Cardiac fibroblast (primary cell): Measurements from ENCODE around the gene NAT9.

ENCODE experiments used
- DNase-seq, 2 donors: peaks; one replicate each; pipeline versions ENCODE4 v3.0.0 to v3.0.0-alpha.2; 2010; ENCODE audit warnings: low read depth in 2 of 2
- H3K4me3 ChIP-seq, 2 donors: replicated peaks in 1 of 2; 1 replicate in 1 of 2; 2 replicates in 1 of 2; pipeline ENCODE4 v1.5.1; 2011; ENCODE audit warnings: low read depth in 2 of 2, low read length in 2 of 2, mild to moderate bottlenecking in 2 of 2, moderate library complexity in 1 of 2
- TF ChIP-seq, protein P1 (sequence below): IDR thresholded peaks from one replicate; pipeline ENCODE4 v1.5.1; 2011; ENCODE audit warnings: low read depth, mild to moderate bottlenecking, low read length, inconsistent platforms

NAT9 gene

DNA sequence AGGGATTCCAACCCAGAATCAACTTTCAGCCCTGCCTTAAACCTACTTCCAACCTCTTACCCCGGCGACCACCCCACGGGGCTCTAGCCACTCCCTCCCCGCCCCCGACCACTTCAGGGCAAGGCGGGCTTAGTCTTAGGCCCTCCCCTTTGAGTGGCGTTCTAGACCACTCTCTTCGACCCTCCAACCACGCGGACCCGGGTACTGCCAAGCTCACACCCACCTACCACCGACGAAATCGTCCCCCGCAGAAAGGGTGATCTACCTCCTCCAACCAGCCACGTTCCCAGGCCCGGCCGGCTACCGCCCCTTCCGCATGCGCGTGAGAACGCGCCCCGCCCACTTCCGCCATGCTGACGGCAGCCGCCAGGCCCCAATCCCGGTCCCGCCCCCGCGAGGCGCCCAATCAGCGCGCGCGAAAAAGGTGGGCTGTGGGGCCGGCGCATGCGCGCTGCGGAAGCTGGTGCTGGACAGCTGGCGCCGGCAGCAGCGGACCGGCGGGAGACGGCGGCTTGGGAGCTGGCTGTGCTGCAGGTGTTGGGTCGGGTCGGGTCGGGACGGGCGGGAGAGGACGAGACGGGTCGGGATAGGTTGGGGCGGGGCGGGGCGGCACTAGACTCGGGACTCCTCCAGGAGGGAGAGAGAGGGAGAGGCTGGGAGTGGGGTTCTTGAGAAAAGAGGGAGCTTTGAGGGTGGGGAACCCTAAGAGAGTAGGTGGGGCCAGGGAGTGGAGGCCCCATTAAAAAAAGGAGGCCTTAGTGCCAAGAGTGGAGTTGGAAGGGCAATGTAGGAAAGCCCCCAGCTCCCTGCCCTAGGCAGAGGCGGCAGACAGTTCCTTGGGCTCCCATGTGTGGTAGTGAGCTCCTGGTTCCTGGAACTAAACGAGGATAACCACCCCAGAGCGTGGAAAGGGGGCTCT is at the start of gene NAT9:
TSS of gene NAT9 (minus strand) at position 302 of the 919 bp plus-strand sequence. CDS start 647 bp downstream, outside the sequence.
- peak; percentile 95 to 97 for DNase-seq
- H3K4me3 ChIP-seq = peak within 1 kb of the TSS; percentile 91 to 97
- TF ChIP-seq, protein P1, sequence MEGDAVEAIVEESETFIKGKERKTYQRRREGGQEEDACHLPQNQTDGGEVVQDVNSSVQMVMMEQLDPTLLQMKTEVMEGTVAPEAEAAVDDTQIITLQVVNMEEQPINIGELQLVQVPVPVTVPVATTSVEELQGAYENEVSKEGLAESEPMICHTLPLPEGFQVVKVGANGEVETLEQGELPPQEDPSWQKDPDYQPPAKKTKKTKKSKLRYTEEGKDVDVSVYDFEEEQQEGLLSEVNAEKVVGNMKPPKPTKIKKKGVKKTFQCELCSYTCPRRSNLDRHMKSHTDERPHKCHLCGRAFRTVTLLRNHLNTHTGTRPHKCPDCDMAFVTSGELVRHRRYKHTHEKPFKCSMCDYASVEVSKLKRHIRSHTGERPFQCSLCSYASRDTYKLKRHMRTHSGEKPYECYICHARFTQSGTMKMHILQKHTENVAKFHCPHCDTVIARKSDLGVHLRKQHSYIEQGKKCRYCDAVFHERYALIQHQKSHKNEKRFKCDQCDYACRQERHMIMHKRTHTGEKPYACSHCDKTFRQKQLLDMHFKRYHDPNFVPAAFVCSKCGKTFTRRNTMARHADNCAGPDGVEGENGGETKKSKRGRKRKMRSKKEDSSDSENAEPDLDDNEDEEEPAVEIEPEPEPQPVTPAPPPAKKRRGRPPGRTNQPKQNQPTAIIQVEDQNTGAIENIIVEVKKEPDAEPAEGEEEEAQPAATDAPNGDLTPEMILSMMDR = no peak

GRCh38 chr17:74824961-74825627 is 48.9 kb upstream of the NAT9 start:
- TF ChIP-seq, protein P1 = no peak
- DNase-seq = no peak
- H3K4me3 ChIP-seq = no peak overlapping the region

- H3K4me3 ChIP-seq = no peak overlapping the region
- no peak for DNase-seq
- TF ChIP-seq, protein P1 = no peak
These were observed 46.8 kb upstream of the NAT9 start for GRCh38 chr17:74822939-74823367.

DNA sequence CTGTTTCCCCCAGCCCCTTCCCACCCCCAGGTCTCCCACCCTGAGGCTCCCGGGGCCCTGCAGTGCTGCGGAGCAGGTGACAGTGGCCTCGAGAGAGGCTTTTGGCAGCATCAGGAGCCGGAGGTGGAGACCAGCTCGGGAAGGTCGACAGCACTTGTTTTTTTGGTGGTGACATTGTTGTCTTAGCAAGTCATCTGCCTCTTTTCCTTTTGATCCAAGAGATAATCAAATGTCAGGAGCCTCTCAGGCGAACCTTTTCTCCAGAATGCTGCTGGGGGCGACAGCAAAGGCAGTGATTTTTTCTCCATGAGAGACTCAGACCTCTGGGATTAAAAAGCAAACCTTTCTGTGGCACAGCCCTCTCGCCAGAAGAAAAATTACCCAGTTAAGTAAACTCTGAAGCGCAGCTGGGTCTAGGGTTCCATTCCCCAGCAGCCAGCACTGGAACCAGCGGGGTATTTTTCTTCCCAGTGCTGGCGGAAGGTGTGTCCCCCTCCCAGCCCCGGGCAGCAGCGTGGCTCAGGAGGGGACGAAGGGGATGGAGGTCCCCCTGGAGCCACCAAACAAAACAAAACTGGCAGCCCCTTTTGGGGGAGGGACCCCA is 46.3 kb upstream of the NAT9 start:
- TF ChIP-seq, protein P1 = no peak
- no peak overlapping the region for H3K4me3 ChIP-seq
- no peak for DNase-seq

DNA sequence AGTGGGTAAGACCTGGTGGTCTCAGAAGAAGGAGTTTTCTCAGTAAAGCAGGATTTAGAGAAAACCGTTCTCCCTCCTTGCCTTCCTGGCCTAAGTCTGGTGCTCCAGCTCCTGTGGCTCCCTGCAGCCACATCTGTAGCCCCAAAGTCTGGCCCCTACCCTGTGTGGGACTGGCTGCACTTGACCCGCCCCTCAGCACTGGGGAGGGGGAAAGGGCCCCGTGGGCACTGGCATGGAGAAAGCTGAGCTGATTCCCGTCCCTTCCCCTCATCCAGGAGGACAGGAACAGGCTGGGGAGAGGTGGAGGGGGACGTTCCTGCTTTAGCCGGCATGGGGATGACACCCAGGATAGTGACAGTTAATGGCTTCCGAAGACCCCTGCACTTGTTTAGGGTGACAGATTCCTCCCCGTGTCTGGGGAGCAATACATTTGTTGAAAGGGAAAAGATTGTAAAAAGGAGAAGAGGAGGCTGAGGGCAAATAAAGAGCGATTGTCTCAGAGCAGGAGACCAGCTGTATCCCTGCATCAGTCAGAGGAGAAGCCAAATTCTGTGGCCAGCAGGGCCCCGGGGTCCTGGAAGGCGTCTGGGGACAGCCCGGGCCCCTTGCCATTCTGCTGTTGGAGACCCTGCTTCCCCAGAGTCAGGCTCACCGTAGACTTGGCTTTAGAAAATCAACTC is 45.6 kb upstream of the NAT9 start:
- no peak overlapping the region for H3K4me3 ChIP-seq
- TF ChIP-seq, protein P1 = no peak
- no peak for DNase-seq

DNA sequence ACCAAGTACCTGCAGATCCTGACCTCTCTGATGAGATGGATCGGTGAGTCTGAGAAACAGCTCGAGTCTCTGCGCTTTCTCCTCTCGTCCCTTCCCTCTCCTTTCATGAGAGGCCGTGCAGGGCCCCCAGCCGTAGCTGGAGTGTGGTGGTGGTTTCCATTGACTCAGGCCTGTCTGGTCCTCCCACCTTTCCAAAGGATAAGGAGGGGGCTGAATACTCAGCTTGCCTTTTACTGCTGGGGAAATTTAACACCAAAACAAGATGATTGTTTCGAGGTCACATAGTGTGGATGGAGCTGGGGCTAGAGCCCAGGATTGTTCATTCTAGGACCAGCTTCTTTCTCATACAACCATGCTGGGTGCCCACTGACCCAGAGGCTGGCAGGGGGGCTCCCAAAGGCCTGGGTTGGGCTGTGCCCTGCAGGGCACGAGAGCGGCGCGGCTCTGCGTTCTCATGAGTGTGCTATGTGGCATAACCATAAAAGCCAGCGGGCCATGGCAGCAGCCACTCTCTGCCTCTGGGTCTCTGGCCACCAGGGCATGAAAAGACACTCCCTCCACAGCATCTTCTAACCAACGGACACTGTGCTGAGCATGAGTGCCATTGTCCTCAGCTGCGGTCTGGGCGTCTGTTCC is 43.8 kb upstream of the NAT9 start:
- no peak overlapping the region for H3K4me3 ChIP-seq
- DNase-seq = no peak
- TF ChIP-seq, protein P1 = no peak
